ENCODE data around the gene CXCL14. TPM values are rescaled to one million over a fixed set of nuclear protein-coding genes. Genes with fewer than 3 reads are reported as not detected.

Gene CXCL14
- total RNA-seq, 1 donor, result not detected

DNA sequence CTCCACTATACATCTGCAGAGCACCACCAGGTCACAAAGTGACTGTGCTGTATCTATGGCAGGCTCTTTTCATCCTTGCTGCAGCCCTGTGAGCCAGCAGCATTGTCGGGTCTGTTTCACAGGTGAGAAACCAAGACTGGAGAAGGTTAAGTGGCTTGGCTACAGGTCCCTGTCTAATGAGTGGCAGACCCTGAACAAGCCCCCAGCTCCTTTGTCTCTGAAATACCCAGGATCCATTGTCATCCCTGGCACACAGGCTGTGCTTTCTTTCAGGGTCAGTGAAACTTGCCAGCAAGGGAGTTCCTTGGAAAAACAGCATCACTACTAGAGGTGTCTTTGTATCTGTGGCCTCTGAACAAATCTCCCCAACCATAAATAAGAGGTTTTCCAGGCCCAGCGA is 27.6 kb upstream of the CXCL14 start:
- H3K27me3 ChIP-seq (ENCODE audit: insufficient read depth, low read length), result no peaks in the 10 kb centered on the region
- H3K79me2 ChIP-seq (ENCODE audit: insufficient read depth, low read length), result no peaks in the 10 kb centered on the region
- H3K4me3 ChIP-seq (ENCODE audit: insufficient read depth, low read length), result no peak overlapping the region
- H3K36me3 ChIP-seq (ENCODE audit: insufficient read depth, low read length), result no peaks in the 10 kb centered on the region
- no peak overlapping the region for H3K4me2 ChIP-seq (ENCODE audit: insufficient read depth, low read length)
- TF ChIP-seq, protein P1, sequence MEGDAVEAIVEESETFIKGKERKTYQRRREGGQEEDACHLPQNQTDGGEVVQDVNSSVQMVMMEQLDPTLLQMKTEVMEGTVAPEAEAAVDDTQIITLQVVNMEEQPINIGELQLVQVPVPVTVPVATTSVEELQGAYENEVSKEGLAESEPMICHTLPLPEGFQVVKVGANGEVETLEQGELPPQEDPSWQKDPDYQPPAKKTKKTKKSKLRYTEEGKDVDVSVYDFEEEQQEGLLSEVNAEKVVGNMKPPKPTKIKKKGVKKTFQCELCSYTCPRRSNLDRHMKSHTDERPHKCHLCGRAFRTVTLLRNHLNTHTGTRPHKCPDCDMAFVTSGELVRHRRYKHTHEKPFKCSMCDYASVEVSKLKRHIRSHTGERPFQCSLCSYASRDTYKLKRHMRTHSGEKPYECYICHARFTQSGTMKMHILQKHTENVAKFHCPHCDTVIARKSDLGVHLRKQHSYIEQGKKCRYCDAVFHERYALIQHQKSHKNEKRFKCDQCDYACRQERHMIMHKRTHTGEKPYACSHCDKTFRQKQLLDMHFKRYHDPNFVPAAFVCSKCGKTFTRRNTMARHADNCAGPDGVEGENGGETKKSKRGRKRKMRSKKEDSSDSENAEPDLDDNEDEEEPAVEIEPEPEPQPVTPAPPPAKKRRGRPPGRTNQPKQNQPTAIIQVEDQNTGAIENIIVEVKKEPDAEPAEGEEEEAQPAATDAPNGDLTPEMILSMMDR (IDR thresholded peaks at IDR 0.05; ENCODE audit: extremely low read depth, low read depth, low read length), result no peak
- no peak for DNase-seq (ENCODE audit: insufficient read length, low spot score, missing footprints)
- no peaks in the 10 kb centered on the region for H4K20me1 ChIP-seq (ENCODE audit: insufficient read depth, low read length)
- H3K27ac ChIP-seq (ENCODE audit: low read depth, low read length), result no peak overlapping the region
- no peaks in the 10 kb centered on the region for H3K4me1 ChIP-seq (ENCODE audit: insufficient read depth, low read length)
- no peaks in the 10 kb centered on the region for H3K9me3 ChIP-seq (ENCODE audit: low read depth, low read length)
- H2AFZ ChIP-seq (ENCODE audit: low read length), result no peak overlapping the region

DNA sequence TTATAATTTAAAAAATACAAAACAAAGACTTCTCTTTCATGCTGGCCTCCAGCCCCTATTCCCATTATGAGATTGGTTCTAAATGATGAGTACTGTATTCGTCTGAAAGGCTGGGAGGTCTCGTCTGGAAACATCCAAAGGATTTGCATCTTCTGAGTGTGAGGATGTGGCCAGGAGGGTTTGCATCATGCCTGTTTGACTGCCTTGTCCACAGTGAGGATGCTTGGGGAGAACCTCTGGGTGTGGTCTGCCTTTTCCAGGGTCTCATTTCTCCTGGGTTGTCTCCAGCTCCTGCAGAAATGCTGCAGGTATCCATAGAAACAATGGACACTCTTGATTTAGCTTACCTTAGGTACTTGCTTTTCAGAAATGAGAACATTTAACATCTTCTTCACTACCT is 26.4 kb upstream of the CXCL14 start:
- Histone ChIP-seq H3K27me3 (ENCODE audit: insufficient read depth, low read length) (no peaks in the 10 kb centered on the region), H3K27ac (ENCODE audit: low read depth, low read length) (no peak overlapping the region), H3K4me1 (ENCODE audit: insufficient read depth, low read length) (no peaks in the 10 kb centered on the region), H2AFZ (ENCODE audit: low read length) (no peak overlapping the region), H4K20me1 (ENCODE audit: insufficient read depth, low read length) (no peaks in the 10 kb centered on the region), H3K4me2 (ENCODE audit: insufficient read depth, low read length) (no peak overlapping the region), H3K36me3 (ENCODE audit: insufficient read depth, low read length) (no peaks in the 10 kb centered on the region), H3K9me3 (ENCODE audit: low read depth, low read length) (no peaks in the 10 kb centered on the region), H3K4me3 (ENCODE audit: insufficient read depth, low read length) (no peak overlapping the region), H3K79me2 (ENCODE audit: insufficient read depth, low read length) (no peaks in the 10 kb centered on the region)
- no peak for DNase-seq (ENCODE audit: insufficient read length, low spot score, missing footprints)
- TF ChIP-seq, protein P1 (IDR thresholded peaks at IDR 0.05; ENCODE audit: extremely low read depth, low read depth, low read length), result no peak

DNA sequence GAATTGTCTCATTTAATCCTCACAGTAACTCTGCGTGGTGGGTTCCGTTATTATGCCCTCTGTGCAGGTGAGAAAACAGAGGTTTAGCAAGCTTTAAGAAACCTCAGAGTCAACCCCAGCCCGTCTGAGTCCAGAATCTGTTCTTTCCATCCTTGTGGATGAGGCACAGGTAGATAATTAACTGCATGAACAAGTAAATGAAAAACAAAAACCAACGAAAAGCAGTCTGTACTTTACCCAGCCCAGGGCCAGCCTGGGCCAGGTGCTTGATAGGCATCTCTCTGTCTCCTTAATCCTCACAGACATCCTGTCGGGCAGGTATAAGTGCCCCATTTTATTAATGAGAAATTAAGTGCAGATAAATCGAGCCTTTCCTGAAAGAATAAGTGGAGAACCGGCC is 25.3 kb upstream of the CXCL14 start:
- Histone ChIP-seq H4K20me1 (ENCODE audit: insufficient read depth, low read length) (no peaks in the 10 kb centered on the region), H3K27ac (ENCODE audit: low read depth, low read length) (no peak overlapping the region), H2AFZ (ENCODE audit: low read length) (no peak overlapping the region), H3K27me3 (ENCODE audit: insufficient read depth, low read length) (no peaks in the 10 kb centered on the region), H3K36me3 (ENCODE audit: insufficient read depth, low read length) (no peaks in the 10 kb centered on the region), H3K79me2 (ENCODE audit: insufficient read depth, low read length) (no peaks in the 10 kb centered on the region), H3K4me1 (ENCODE audit: insufficient read depth, low read length) (no peaks in the 10 kb centered on the region), H3K9me3 (ENCODE audit: low read depth, low read length) (no peaks in the 10 kb centered on the region), H3K4me2 (ENCODE audit: insufficient read depth, low read length) (no peak overlapping the region), H3K4me3 (ENCODE audit: insufficient read depth, low read length) (no peak overlapping the region)
- TF ChIP-seq, protein P1 (IDR thresholded peaks at IDR 0.05; ENCODE audit: extremely low read depth, low read depth, low read length), result no peak
- no peak for DNase-seq (ENCODE audit: insufficient read length, low spot score, missing footprints)

DNA sequence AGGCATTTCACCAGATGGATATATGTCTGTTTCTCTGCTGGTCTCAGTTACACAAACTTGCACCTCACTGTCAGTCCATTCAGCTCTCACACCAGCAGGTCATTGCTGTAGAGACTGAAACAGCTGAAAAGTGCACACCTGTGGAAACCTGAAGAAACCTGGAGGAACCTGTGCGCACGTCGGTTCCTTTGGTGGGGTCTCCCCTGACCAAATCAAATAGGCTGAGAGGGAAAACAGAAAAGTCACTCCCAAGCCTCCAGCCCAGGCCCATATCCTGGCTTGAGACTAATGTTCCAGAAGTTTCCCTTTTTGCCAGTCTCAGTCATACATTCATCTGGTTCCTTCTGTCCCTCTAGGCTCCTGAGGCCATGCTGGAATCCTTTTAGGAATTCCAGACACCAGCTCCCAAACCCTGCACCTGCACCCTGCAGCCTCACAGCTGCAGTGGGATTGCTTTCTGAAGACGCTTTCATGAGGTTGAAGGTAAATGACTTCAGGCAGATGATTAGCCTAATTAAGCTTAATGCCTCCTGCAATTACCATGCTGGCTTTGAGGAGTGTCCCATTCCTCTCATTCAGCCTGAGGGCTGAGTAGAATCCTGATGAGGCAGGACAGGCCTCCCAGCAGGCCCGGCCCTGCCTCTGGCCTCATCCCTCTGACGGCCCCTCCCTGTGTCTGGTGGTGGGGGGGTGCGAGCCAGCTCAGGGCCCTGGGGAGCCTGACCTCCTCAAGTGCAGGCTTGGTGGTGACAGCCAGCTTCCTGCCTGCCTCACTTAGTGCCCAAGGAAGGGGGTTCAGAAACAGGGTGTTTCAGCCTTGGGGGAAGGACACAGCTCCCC is 24.3 kb upstream of the CXCL14 start:
- no peaks in the 10 kb centered on the region for H3K79me2 ChIP-seq (ENCODE audit: insufficient read depth, low read length)
- no peak overlapping the region for H2AFZ ChIP-seq (ENCODE audit: low read length)
- no peaks in the 10 kb centered on the region for H3K27me3 ChIP-seq (ENCODE audit: insufficient read depth, low read length)
- H4K20me1 ChIP-seq (ENCODE audit: insufficient read depth, low read length), result no peaks in the 10 kb centered on the region
- no peak overlapping the region for H3K27ac ChIP-seq (ENCODE audit: low read depth, low read length)
- H3K4me3 ChIP-seq (ENCODE audit: insufficient read depth, low read length), result no peak overlapping the region
- H3K9me3 ChIP-seq (ENCODE audit: low read depth, low read length), result no peaks in the 10 kb centered on the region
- no peak overlapping the region for H3K4me2 ChIP-seq (ENCODE audit: insufficient read depth, low read length)
- H3K36me3 ChIP-seq (ENCODE audit: insufficient read depth, low read length), result no peaks in the 10 kb centered on the region
- TF ChIP-seq, protein P1 (IDR thresholded peaks at IDR 0.05; ENCODE audit: extremely low read depth, low read depth, low read length), result no peak
- DNase-seq (ENCODE audit: insufficient read length, low spot score, missing footprints), result no peak
- H3K4me1 ChIP-seq (ENCODE audit: insufficient read depth, low read length), result no peaks in the 10 kb centered on the region

Measured in osteoblast (primary cell).